GM21528 (cell line): Measurements from ENCODE around the gene PXN.
"Not testable (repeated sequence)": the region's sequence is repeated elsewhere in the genome, so short reads cannot be mapped to it uniquely, and the experiment has no call there.

ENCODE experiments used
- ATAC-seq: cut with Tn5 transposase; IDR thresholded peaks from one replicate; pipeline ENCODE4 v1.9.1; 2021; ENCODE audit warnings: mild to moderate bottlenecking, moderate library complexity; ENCODE audit not compliant: unreplicated experiment, low FRiP score

Gene PXN

GRCh38 chr12:120227233-120228040 is 38.1 kb downstream of the PXN start:
- ATAC-seq = no peak

GRCh38 chr12:120225852-120226640 is 39.5 kb downstream of the PXN start:
- ATAC-seq = no peak

GRCh38 chr12:120225200-120225558 is 40.4 kb downstream of the PXN start:
- no peak for ATAC-seq

GRCh38 chr12:120224304-120225199 is 41.0 kb downstream of the PXN start:
- ATAC-seq = no peak

- ATAC-seq = no peak
Observed at GRCh38 chr12:120223458-120224303, 41.8 kb downstream of the PXN start.

- no peak for ATAC-seq
Observed at GRCh38 chr12:120222288-120222832, 43.2 kb downstream of the PXN start.

GRCh38 chr12:120221576-120221900 is 44.0 kb downstream of the PXN start:
- no peak for ATAC-seq

- no peak for ATAC-seq
Observed at GRCh38 chr12:120220838-120221575, 44.5 kb downstream of the PXN start.

GRCh38 chr12:120218680-120219606 is 46.6 kb downstream of the PXN start:
- ATAC-seq = no peak

GRCh38 chr12:120216742-120217605 is 48.6 kb downstream of the PXN start:
- no peak for ATAC-seq

- no peak for ATAC-seq
Observed at GRCh38 chr12:120215766-120216735, 49.5 kb downstream of the PXN start.

GRCh38 chr12:120215357-120215735 is 50.2 kb downstream of the PXN start:
- ATAC-seq = no peak

GRCh38 chr12:120214626-120215356 is 50.7 kb downstream of the PXN start:
- no peak for ATAC-seq

- no peak for ATAC-seq
Observed at GRCh38 chr12:120213758-120214157, 51.8 kb downstream of the PXN start.

- not testable (repeated sequence) for ATAC-seq
Observed at GRCh38 chr12:120213182-120213581, 52.3 kb downstream of the PXN start.
